HCT116 (cell line): Measurements from ENCODE around the gene RFWD3. TPM values are rescaled to one million over a fixed set of nuclear protein-coding genes. Genes with fewer than 3 reads are reported as not detected.

Source experiments
- ATAC-seq: fragments of 200-7000 bp; cut with Tn5 transposase; 2 replicates; pipeline ENCODE4 v1.9.1; 2020; ENCODE audit warnings: mild to moderate bottlenecking, moderate library complexity
- BruUV-seq: library from RNA; stranded (reverse); fragments of 400-500 nt; replicated peaks from 2 replicates; lab custom pipeline; 2021; lab: Mats Ljungman, UMichigan
- CTCF ChIA-PET: fragments of 300-600 bp; sonication (Branson Sonifier 250); formaldehyde crosslinking; loops from one replicate; lab custom pipeline; 2021; ENCODE audit warnings: antibody characterized with exemption; lab: Charles Lee
- POLR2A ChIA-PET: fragments of 300-600, 350-600 bp; sonication (Branson Sonifier 250); formaldehyde crosslinking; loops from one replicate; lab custom pipeline; 2021; ENCODE audit warnings: antibody characterized with exemption; lab: Charles Lee
- RAD21 ChIA-PET, 2 experiments: fragments of 300-600 bp; sonication (Branson Sonifier 250); formaldehyde crosslinking; loops; one replicate each; lab custom pipeline; 2023; ENCODE audit warnings: low total read pairs in 2 of 2; ENCODE audit not compliant: uncharacterized antibody in 2 of 2, unreplicated experiment in 2 of 2, low non-redundant PET in 1 of 2; lab: Charles Lee
- DNase-seq: peaks from one replicate; pipeline ENCODE4 v3.0.0-alpha.2; 2010; ENCODE audit warnings: low read depth, low spot score
- H2AFZ ChIP-seq: fragments of 200-600 bp; shearing (Covaris generic), sonication (generic); 2 replicates; pipeline ENCODE4 v1.6.1; 2017; ENCODE audit warnings: low read depth, mixed run types, mixed read lengths, antibody characterized with exemption, low read length; ENCODE audit not compliant: poor library complexity, severe bottlenecking
- H3K27ac ChIP-seq: 2 replicates; pipeline ENCODE4 v1.5.1; 2012; ENCODE audit warnings: low read depth, low read length
- H3K27me3 ChIP-seq: fragments of 200-600 bp; sonication (generic); 2 replicates; pipeline ENCODE4 v1.6.1; 2016; ENCODE audit warnings: mixed run types, low read length, mixed read lengths; ENCODE audit not compliant: insufficient read depth
- H3K36me3 ChIP-seq, 2 experiments: fragments of 200-500 bp in 1 of 2; fragments of 200-600 bp in 1 of 2; sonication (Bioruptor generic) in 1 of 2; sonication (generic) in 1 of 2; 2 replicates each; pipeline versions ENCODE4 v1.5.1 to v1.6.1; 2014 to 2016; ENCODE audit warnings: low read length in 2 of 2, inconsistent platforms in 1 of 2, mixed read lengths in 1 of 2, mixed run types in 1 of 2; ENCODE audit not compliant: insufficient read depth in 2 of 2, control insufficient read depth in 1 of 2
- H3K4me1 ChIP-seq, 2 experiments: fragments of 200-600 bp in 1 of 2; sonication (generic) in 1 of 2; 2 replicates each; pipeline versions ENCODE4 v1.5.1 to v1.6.1; 2012 to 2017; ENCODE audit warnings: low read length in 2 of 2, inconsistent platforms in 1 of 2, mild to moderate bottlenecking in 1 of 2, mixed read lengths in 1 of 2, mixed run types in 1 of 2, moderate library complexity in 1 of 2; ENCODE audit not compliant: insufficient read depth in 2 of 2, control insufficient read depth in 1 of 2
- H3K4me2 ChIP-seq: fragments of 200-600 bp; sonication (generic); 2 replicates; pipeline ENCODE4 v1.6.1; 2017; ENCODE audit warnings: mixed run types, low read length, mixed read lengths
- H3K4me3 ChIP-seq, 2 experiments: fragments of 200-600 bp in 1 of 2; sonication (generic) in 1 of 2; replicated peaks in 1 of 2; 2 replicates each; pipeline ENCODE4 v1.5.1; 2011 to 2016; ENCODE audit warnings: low read length in 2 of 2, control low read depth in 1 of 2, low read depth in 1 of 2, mild to moderate bottlenecking in 1 of 2, mixed read lengths in 1 of 2, mixed run types in 1 of 2
- H3K79me2 ChIP-seq: fragments of 200-600 bp; sonication (generic); 2 replicates; pipeline ENCODE4 v1.6.1; 2017; ENCODE audit warnings: mild to moderate bottlenecking, mixed run types, low read length, moderate library complexity, mixed read lengths; ENCODE audit not compliant: insufficient read depth
- H3K9ac ChIP-seq: fragments of 200-600 bp; sonication (generic); 2 replicates; pipeline ENCODE4 v1.6.1; 2016; ENCODE audit warnings: low read length, mixed read lengths
- H3K9me2 ChIP-seq: fragments of 200-600 bp; sonication (generic), shearing (Covaris generic); 2 replicates; pipeline ENCODE4 v1.6.1; 2017; ENCODE audit warnings: mixed run types, mild to moderate bottlenecking, moderate library complexity; ENCODE audit not compliant: insufficient read depth
- H3K9me3 ChIP-seq, 2 experiments: fragments of 200-500 bp in 1 of 2; fragments of 200-600 bp in 1 of 2; sonication (Bioruptor generic) in 1 of 2; sonication (generic) in 1 of 2; 2 replicates each; pipeline ENCODE4 v1.6.1; 2014 to 2017; ENCODE audit warnings: low read length in 2 of 2, mixed read lengths in 2 of 2, inconsistent platforms in 1 of 2, low read depth in 1 of 2, mild to moderate bottlenecking in 1 of 2, mixed run types in 1 of 2, moderate library complexity in 1 of 2; ENCODE audit not compliant: control insufficient read depth in 1 of 2, insufficient read depth in 1 of 2
- H4K20me1 ChIP-seq: fragments of 200-600 bp; sonication (generic), shearing (Covaris generic); 2 replicates; pipeline ENCODE4 v1.6.1; 2017; ENCODE audit warnings: mixed run types, mild to moderate bottlenecking, moderate library complexity; ENCODE audit not compliant: insufficient read depth
- ELF1 ChIP-seq: IDR thresholded peaks from 2 replicates; pipeline ENCODE4 v1.6.1; 2012; ENCODE audit warnings: low read depth, borderline replicate concordance
- EZH2phosphoT487 ChIP-seq: fragments of 200-600 bp; IDR thresholded peaks from 2 replicates; pipeline ENCODE4 v1.6.1; 2018; ENCODE audit warnings: antibody characterized with exemption, borderline replicate concordance
- FOSL1 ChIP-seq: IDR thresholded peaks from 2 replicates; pipeline ENCODE4 v1.6.1; 2012; ENCODE audit warnings: low read depth
- POLR2A ChIP-seq: IDR thresholded peaks from 2 replicates; pipeline ENCODE4 v1.7.0; 2011; ENCODE audit warnings: borderline replicate concordance; ENCODE audit not compliant: insufficient read depth, insufficient read length; ENCODE audit errors: extremely low read depth
- SP1 ChIP-seq: IDR thresholded peaks from 2 replicates; pipeline ENCODE4 v1.6.1; 2012; ENCODE audit warnings: low read depth
- SRF ChIP-seq: IDR thresholded peaks from 2 replicates; pipeline ENCODE4 v1.6.1; 2012; ENCODE audit warnings: low read depth
- intact Hi-C: fragments of 100-400 bp; cut with micrococcal nuclease; formaldehyde crosslinking; loops from 2 replicates; pipeline ENCODE4 v1.10.0; 2022
- total RNA-seq: library from RNA; stranded (reverse); gene quantifications from one replicate; pipeline ENCODE4 v1.2.1, GENCODE V29; 2021; ENCODE audit not compliant: unreplicated experiment
- TF ChIP-seq, protein P1 (sequence below), 3 experiments: fragments of 200-600 bp in 1 of 3; sonication (generic) in 1 of 3; IDR thresholded peaks in 2 of 3; conservative IDR thresholded peaks in 1 of 3; 2 replicates each; pipeline ENCODE4 v1.5.1; 2012 to 2017; ENCODE audit warnings: low read depth in 2 of 3, low read length in 2 of 3, antibody characterized with exemption in 1 of 3, borderline replicate concordance in 1 of 3, control low read depth in 1 of 3, mild to moderate bottlenecking in 1 of 3, mixed read lengths in 1 of 3, mixed run types in 1 of 3, moderate library complexity in 1 of 3; ENCODE audit not compliant: insufficient read depth in 1 of 3
- TF ChIP-seq, protein P2 (sequence below): IDR thresholded peaks from 2 replicates; pipeline ENCODE4 v1.6.1; 2012; ENCODE audit warnings: low read depth
- TF ChIP-seq, protein P3 (sequence below): IDR thresholded peaks from 2 replicates; pipeline ENCODE4 v1.6.1; 2011; ENCODE audit warnings: mild to moderate bottlenecking, low read length, moderate library complexity; ENCODE audit not compliant: insufficient replicate concordance; ENCODE audit errors: extremely low read depth

Gene RFWD3
- total RNA-seq, 1 experiment from 2014 or later, result 83.6 TPM

DNA sequence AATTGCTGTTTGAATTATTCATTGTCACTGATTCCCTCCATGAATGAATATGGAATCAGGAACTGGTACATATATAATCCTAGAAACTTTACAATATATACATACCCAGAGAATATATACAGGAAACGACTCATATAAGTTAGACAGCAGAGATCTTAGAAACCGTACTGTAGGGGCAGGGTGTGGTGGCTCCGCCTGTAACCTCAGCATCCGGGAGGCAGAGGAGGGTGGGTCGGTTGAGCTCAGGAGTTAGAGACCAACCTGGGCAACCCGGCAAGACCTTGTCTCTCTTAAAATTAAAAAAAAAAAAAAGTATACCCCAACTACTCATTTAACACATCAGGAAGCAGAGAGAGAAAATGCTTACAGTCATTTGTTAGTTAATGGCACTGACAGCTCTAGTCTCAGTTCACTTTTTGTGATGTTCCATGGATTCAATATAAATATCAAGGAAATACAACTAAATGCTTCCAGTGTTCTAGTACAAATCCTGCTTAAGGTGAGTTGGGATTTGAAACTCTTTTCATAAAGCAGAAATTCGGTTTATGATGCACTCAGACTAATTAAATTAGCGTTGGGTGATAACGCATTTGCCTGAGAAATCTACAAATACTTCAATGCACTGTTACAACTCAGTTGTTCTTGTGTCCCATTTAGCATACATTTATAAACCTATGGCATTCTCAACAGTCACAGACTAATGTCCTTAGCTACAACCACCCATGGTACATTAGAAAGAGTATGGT is 65.4 kb downstream of the RFWD3 start:
- Histone ChIP-seq H4K20me1 (peaks cover 18% of the 10 kb centered on the region; the same call in 1 of the 2 replicates), H3K9me3 (no peaks in the 10 kb centered on the region), H3K4me2 (peak overlapping the region; percentile 79), H3K27ac (peak overlapping the region; percentile 17; the same call in 1 of the 2 replicates), H2AFZ (no peak overlapping the region), H3K79me2 (peaks cover 99% of the 10 kb centered on the region), H3K36me3 (no peaks in the 10 kb centered on the region), H3K9me2 (no peaks in the 10 kb centered on the region), H3K9ac (peak overlapping the region; percentile 23), H3K4me3 (peak overlapping the region; percentile 1 to 6; a peak in 3 of 4 replicates), H3K4me1 (peaks cover 59 to 66% of the 10 kb centered on the region in 2 experiments), H3K27me3 (no peaks in the 10 kb centered on the region)
- no TSS peak for BruUV-seq
- ATAC-seq (peak; percentile 61), DNase-seq (no peak)
- POLR2A ChIA-PET, result interaction anchor here (1.4 kb wide), 1 partner anchor 23 kb away, joined by 4 read pairs; no protein-coding TSS in a partner anchor
- RAD21 ChIA-PET, result interaction anchor here in 1 of 2 experiments (1.1 to 1.6 kb wide), 2 partner anchors 23 to 45 kb away, joined by 3 to 4 read pairs; no protein-coding TSS in a partner anchor
- intact Hi-C loops, result loop anchor here (5.0 to 10.0 kb wide), 2 partner anchors 39 to 116 kb away; no protein-coding TSS in a partner anchor
- no peak for TF ChIP-seq EZH2phosphoT487
- TF ChIP-seq, protein P1, sequence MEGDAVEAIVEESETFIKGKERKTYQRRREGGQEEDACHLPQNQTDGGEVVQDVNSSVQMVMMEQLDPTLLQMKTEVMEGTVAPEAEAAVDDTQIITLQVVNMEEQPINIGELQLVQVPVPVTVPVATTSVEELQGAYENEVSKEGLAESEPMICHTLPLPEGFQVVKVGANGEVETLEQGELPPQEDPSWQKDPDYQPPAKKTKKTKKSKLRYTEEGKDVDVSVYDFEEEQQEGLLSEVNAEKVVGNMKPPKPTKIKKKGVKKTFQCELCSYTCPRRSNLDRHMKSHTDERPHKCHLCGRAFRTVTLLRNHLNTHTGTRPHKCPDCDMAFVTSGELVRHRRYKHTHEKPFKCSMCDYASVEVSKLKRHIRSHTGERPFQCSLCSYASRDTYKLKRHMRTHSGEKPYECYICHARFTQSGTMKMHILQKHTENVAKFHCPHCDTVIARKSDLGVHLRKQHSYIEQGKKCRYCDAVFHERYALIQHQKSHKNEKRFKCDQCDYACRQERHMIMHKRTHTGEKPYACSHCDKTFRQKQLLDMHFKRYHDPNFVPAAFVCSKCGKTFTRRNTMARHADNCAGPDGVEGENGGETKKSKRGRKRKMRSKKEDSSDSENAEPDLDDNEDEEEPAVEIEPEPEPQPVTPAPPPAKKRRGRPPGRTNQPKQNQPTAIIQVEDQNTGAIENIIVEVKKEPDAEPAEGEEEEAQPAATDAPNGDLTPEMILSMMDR (IDR thresholded peaks at IDR 0.05 in 2 of 3, conservative IDR thresholded peaks at IDR 0.05 in 1 of 3; ENCODE audit: borderline replicate concordance in 1 of 3, insufficient read depth in 1 of 3, low read depth in 2 of 3, low read length in 2 of 3), result no peak
- TF ChIP-seq ELF1, result no peak
- TF ChIP-seq, protein P2, sequence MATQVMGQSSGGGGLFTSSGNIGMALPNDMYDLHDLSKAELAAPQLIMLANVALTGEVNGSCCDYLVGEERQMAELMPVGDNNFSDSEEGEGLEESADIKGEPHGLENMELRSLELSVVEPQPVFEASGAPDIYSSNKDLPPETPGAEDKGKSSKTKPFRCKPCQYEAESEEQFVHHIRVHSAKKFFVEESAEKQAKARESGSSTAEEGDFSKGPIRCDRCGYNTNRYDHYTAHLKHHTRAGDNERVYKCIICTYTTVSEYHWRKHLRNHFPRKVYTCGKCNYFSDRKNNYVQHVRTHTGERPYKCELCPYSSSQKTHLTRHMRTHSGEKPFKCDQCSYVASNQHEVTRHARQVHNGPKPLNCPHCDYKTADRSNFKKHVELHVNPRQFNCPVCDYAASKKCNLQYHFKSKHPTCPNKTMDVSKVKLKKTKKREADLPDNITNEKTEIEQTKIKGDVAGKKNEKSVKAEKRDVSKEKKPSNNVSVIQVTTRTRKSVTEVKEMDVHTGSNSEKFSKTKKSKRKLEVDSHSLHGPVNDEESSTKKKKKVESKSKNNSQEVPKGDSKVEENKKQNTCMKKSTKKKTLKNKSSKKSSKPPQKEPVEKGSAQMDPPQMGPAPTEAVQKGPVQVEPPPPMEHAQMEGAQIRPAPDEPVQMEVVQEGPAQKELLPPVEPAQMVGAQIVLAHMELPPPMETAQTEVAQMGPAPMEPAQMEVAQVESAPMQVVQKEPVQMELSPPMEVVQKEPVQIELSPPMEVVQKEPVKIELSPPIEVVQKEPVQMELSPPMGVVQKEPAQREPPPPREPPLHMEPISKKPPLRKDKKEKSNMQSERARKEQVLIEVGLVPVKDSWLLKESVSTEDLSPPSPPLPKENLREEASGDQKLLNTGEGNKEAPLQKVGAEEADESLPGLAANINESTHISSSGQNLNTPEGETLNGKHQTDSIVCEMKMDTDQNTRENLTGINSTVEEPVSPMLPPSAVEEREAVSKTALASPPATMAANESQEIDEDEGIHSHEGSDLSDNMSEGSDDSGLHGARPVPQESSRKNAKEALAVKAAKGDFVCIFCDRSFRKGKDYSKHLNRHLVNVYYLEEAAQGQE, result no peak
- TF ChIP-seq SP1, result no peak; the same call in 1 of the 2 replicates
- TF ChIP-seq, protein P3, sequence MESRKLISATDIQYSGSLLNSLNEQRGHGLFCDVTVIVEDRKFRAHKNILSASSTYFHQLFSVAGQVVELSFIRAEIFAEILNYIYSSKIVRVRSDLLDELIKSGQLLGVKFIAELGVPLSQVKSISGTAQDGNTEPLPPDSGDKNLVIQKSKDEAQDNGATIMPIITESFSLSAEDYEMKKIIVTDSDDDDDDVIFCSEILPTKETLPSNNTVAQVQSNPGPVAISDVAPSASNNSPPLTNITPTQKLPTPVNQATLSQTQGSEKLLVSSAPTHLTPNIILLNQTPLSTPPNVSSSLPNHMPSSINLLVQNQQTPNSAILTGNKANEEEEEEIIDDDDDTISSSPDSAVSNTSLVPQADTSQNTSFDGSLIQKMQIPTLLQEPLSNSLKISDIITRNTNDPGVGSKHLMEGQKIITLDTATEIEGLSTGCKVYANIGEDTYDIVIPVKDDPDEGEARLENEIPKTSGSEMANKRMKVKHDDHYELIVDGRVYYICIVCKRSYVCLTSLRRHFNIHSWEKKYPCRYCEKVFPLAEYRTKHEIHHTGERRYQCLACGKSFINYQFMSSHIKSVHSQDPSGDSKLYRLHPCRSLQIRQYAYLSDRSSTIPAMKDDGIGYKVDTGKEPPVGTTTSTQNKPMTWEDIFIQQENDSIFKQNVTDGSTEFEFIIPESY, result no peak
- no peak for TF ChIP-seq FOSL1
- no peak for TF ChIP-seq POLR2A
- no peak for TF ChIP-seq SRF
- CTCF ChIA-PET, result no interaction called here
